Measurements from ENCODE around the gene INSM1.

- TF ChIP-seq EZH2phosphoT487 (IDR thresholded peaks at IDR 0.05; ENCODE audit: borderline replicate concordance) (no peak), CTCF (conservative IDR thresholded peaks at IDR 0.05; ENCODE audit: low read length) (no peak)
These were observed 47.4 kb downstream of the INSM1 start for GRCh38 chr20:20415321-20415720.

Data from Loucy (cell line).